ENCODE measurements around the gene FOLR1.
"Not testable (repeated sequence)": the region's sequence is repeated elsewhere in the genome, so short reads cannot be mapped to it uniquely, and the experiment has no call there.

FOLR1 gene

GRCh38 chr11:72162891-72163492, 28.9 kb upstream of the FOLR1 start:
- Histone ChIP-seq H3K27me3 (ENCODE audit: control insufficient read depth, insufficient read depth, low read length, poor library complexity, severe bottlenecking) (no peaks in the 10 kb centered on the region), H3K4me3 (ENCODE audit: insufficient read depth, low read depth, low read length) (no peak overlapping the region), H3K4me1 (ENCODE audit: control insufficient read depth, insufficient read depth, low read length) (no peaks in the 10 kb centered on the region), H3K27ac (ENCODE audit: insufficient read depth, low read depth, low read length, poor library complexity, severe bottlenecking) (no peak overlapping the region), H3K36me3 (ENCODE audit: control insufficient read depth, insufficient read depth, low read length) (no peaks in the 10 kb centered on the region), H3K9me3 (ENCODE audit: control insufficient read depth, low read length) (no peaks in the 10 kb centered on the region)
- 88 to 89% methylated on average over 16 of the region's 16 CpGs for WGBS, 2 experiments

- H3K36me3 ChIP-seq (ENCODE audit: control insufficient read depth, insufficient read depth, low read length); H3K4me3 ChIP-seq (ENCODE audit: insufficient read depth, low read depth, low read length); H3K27ac ChIP-seq (ENCODE audit: insufficient read depth, low read depth, low read length, poor library complexity, severe bottlenecking); H3K9me3 ChIP-seq (ENCODE audit: control insufficient read depth, low read length); H3K4me1 ChIP-seq (ENCODE audit: control insufficient read depth, insufficient read depth, low read length); H3K27me3 ChIP-seq (ENCODE audit: control insufficient read depth, insufficient read depth, low read length, poor library complexity, severe bottlenecking): not testable (repeated sequence)
- WGBS, 2 experiments, result 94 to 100% methylated on average over 1 to 2 of the region's 3 CpGs
Measured at GRCh38 chr11:72164187-72164586, 27.8 kb upstream of the FOLR1 start.

- WGBS, 2 experiments, result 93% methylated on average over 5 of the region's 5 CpGs
- H3K27ac ChIP-seq (ENCODE audit: insufficient read depth, low read depth, low read length, poor library complexity, severe bottlenecking); H3K4me1 ChIP-seq (ENCODE audit: control insufficient read depth, insufficient read depth, low read length); H3K36me3 ChIP-seq (ENCODE audit: control insufficient read depth, insufficient read depth, low read length); H3K9me3 ChIP-seq (ENCODE audit: control insufficient read depth, low read length); H3K4me3 ChIP-seq (ENCODE audit: insufficient read depth, low read depth, low read length); H3K27me3 ChIP-seq (ENCODE audit: control insufficient read depth, insufficient read depth, low read length, poor library complexity, severe bottlenecking): not testable (repeated sequence)
Measured at GRCh38 chr11:72169046-72169555, 22.8 kb upstream of the FOLR1 start.

GRCh38 chr11:72169754-72170153, 22.2 kb upstream of the FOLR1 start:
- H3K27me3 ChIP-seq (ENCODE audit: control insufficient read depth, insufficient read depth, low read length, poor library complexity, severe bottlenecking); H3K36me3 ChIP-seq (ENCODE audit: control insufficient read depth, insufficient read depth, low read length); H3K4me1 ChIP-seq (ENCODE audit: control insufficient read depth, insufficient read depth, low read length); H3K9me3 ChIP-seq (ENCODE audit: control insufficient read depth, low read length); H3K27ac ChIP-seq (ENCODE audit: insufficient read depth, low read depth, low read length, poor library complexity, severe bottlenecking); H3K4me3 ChIP-seq (ENCODE audit: insufficient read depth, low read depth, low read length): not testable (repeated sequence)
- WGBS, 2 experiments, result 82 to 88% methylated on average over 3 of the region's 3 CpGs

GRCh38 chr11:72172043-72172442, 19.9 kb upstream of the FOLR1 start:
- not testable (repeated sequence) for H3K27ac ChIP-seq (ENCODE audit: insufficient read depth, low read depth, low read length, poor library complexity, severe bottlenecking); H3K4me1 ChIP-seq (ENCODE audit: control insufficient read depth, insufficient read depth, low read length); H3K36me3 ChIP-seq (ENCODE audit: control insufficient read depth, insufficient read depth, low read length); H3K27me3 ChIP-seq (ENCODE audit: control insufficient read depth, insufficient read depth, low read length, poor library complexity, severe bottlenecking); H3K4me3 ChIP-seq (ENCODE audit: insufficient read depth, low read depth, low read length); H3K9me3 ChIP-seq (ENCODE audit: control insufficient read depth, low read length)
- WGBS, 2 experiments, result 84 to 96% methylated on average over 4 of the region's 4 CpGs

GRCh38 chr11:72173291-72173690, 18.6 kb upstream of the FOLR1 start:
- no peaks in the 10 kb centered on the region for H3K36me3 ChIP-seq (ENCODE audit: control insufficient read depth, insufficient read depth, low read length)
- no peaks in the 10 kb centered on the region for H3K4me1 ChIP-seq (ENCODE audit: control insufficient read depth, insufficient read depth, low read length)
- no peaks in the 10 kb centered on the region for H3K27me3 ChIP-seq (ENCODE audit: control insufficient read depth, insufficient read depth, low read length, poor library complexity, severe bottlenecking)
- 90 to 97% methylated on average over 3 of the region's 3 CpGs for WGBS, 2 experiments
- H3K27ac ChIP-seq (ENCODE audit: insufficient read depth, low read depth, low read length, poor library complexity, severe bottlenecking), result no peak overlapping the region
- H3K4me3 ChIP-seq (ENCODE audit: insufficient read depth, low read depth, low read length), result no peak overlapping the region
- no peaks in the 10 kb centered on the region for H3K9me3 ChIP-seq (ENCODE audit: control insufficient read depth, low read length)

- Histone ChIP-seq H3K9me3 (ENCODE audit: control insufficient read depth, low read length) (no peaks in the 10 kb centered on the region), H3K27me3 (ENCODE audit: control insufficient read depth, insufficient read depth, low read length, poor library complexity, severe bottlenecking) (no peaks in the 10 kb centered on the region), H3K4me3 (ENCODE audit: insufficient read depth, low read depth, low read length) (no peak overlapping the region), H3K36me3 (ENCODE audit: control insufficient read depth, insufficient read depth, low read length) (no peaks in the 10 kb centered on the region), H3K4me1 (ENCODE audit: control insufficient read depth, insufficient read depth, low read length) (no peaks in the 10 kb centered on the region), H3K27ac (ENCODE audit: insufficient read depth, low read depth, low read length, poor library complexity, severe bottlenecking) (no peak overlapping the region)
- WGBS, 2 experiments, result 91% methylated on average over 7 to 8 of the region's 8 CpGs
Measured at GRCh38 chr11:72174302-72175070, 17.5 kb upstream of the FOLR1 start.

- 92 to 95% methylated on average over 6 of the region's 6 CpGs for WGBS, 2 experiments
- no peaks in the 10 kb centered on the region for H3K9me3 ChIP-seq (ENCODE audit: control insufficient read depth, low read length)
- H3K4me3 ChIP-seq (ENCODE audit: insufficient read depth, low read depth, low read length), result no peak overlapping the region
- no peak overlapping the region for H3K27ac ChIP-seq (ENCODE audit: insufficient read depth, low read depth, low read length, poor library complexity, severe bottlenecking)
- no peaks in the 10 kb centered on the region for H3K36me3 ChIP-seq (ENCODE audit: control insufficient read depth, insufficient read depth, low read length)
- no peaks in the 10 kb centered on the region for H3K4me1 ChIP-seq (ENCODE audit: control insufficient read depth, insufficient read depth, low read length)
- H3K27me3 ChIP-seq (ENCODE audit: control insufficient read depth, insufficient read depth, low read length, poor library complexity, severe bottlenecking), result no peaks in the 10 kb centered on the region
Measured at GRCh38 chr11:72177656-72178055, 14.3 kb upstream of the FOLR1 start.

- Histone ChIP-seq H3K4me1 (ENCODE audit: control insufficient read depth, insufficient read depth, low read length) (no peaks in the 10 kb centered on the region), H3K27me3 (ENCODE audit: control insufficient read depth, insufficient read depth, low read length, poor library complexity, severe bottlenecking) (no peaks in the 10 kb centered on the region), H3K36me3 (ENCODE audit: control insufficient read depth, insufficient read depth, low read length) (no peaks in the 10 kb centered on the region), H3K27ac (ENCODE audit: insufficient read depth, low read depth, low read length, poor library complexity, severe bottlenecking) (no peak overlapping the region), H3K4me3 (ENCODE audit: insufficient read depth, low read depth, low read length) (no peak overlapping the region), H3K9me3 (ENCODE audit: control insufficient read depth, low read length) (no peaks in the 10 kb centered on the region)
- WGBS, 2 experiments, result 82 to 91% methylated on average over 7 of the region's 7 CpGs
Measured at GRCh38 chr11:72179049-72179803, 12.7 kb upstream of the FOLR1 start.

- H3K27me3 ChIP-seq (ENCODE audit: control insufficient read depth, insufficient read depth, low read length, poor library complexity, severe bottlenecking), result no peaks in the 10 kb centered on the region
- H3K27ac ChIP-seq (ENCODE audit: insufficient read depth, low read depth, low read length, poor library complexity, severe bottlenecking), result no peak overlapping the region
- no peaks in the 10 kb centered on the region for H3K4me1 ChIP-seq (ENCODE audit: control insufficient read depth, insufficient read depth, low read length)
- no peaks in the 10 kb centered on the region for H3K9me3 ChIP-seq (ENCODE audit: control insufficient read depth, low read length)
- no peak overlapping the region for H3K4me3 ChIP-seq (ENCODE audit: insufficient read depth, low read depth, low read length)
- no peaks in the 10 kb centered on the region for H3K36me3 ChIP-seq (ENCODE audit: control insufficient read depth, insufficient read depth, low read length)
- 84 to 88% methylated on average over 4 of the region's 4 CpGs for WGBS, 2 experiments
Measured at GRCh38 chr11:72179804-72180396, 12.0 kb upstream of the FOLR1 start.
